Lower leg skin (tissue), 3 donors: ENCODE data around the gene CEP104.

Experiments
- CTCF ChIP-seq, 3 donors: fragments of 450-650 bp; IDR thresholded peaks; one replicate each; pipeline ENCODE4 v1.5.1; 2016; ENCODE audit warnings: antibody characterized with exemption in 3 of 3, mild to moderate bottlenecking in 3 of 3, moderate library complexity in 2 of 3
- POLR2A ChIP-seq, 2 donors: fragments of 450-650 bp; IDR thresholded peaks; one replicate each; pipeline ENCODE4 v1.6.1; 2016 to 2017; ENCODE audit warnings: antibody characterized with exemption in 2 of 2, mild to moderate bottlenecking in 1 of 2, moderate library complexity in 1 of 2

- no peak for TF ChIP-seq POLR2A (IDR thresholded peaks at IDR 0.05)
- TF ChIP-seq CTCF (IDR thresholded peaks at IDR 0.05): no peak
Measured at GRCh38 chr1:3785045-3785444, 72.0 kb downstream of the CEP104 start.
